ENCODE measurements around the gene HSPA14.

HSPA14 gene

DNA sequence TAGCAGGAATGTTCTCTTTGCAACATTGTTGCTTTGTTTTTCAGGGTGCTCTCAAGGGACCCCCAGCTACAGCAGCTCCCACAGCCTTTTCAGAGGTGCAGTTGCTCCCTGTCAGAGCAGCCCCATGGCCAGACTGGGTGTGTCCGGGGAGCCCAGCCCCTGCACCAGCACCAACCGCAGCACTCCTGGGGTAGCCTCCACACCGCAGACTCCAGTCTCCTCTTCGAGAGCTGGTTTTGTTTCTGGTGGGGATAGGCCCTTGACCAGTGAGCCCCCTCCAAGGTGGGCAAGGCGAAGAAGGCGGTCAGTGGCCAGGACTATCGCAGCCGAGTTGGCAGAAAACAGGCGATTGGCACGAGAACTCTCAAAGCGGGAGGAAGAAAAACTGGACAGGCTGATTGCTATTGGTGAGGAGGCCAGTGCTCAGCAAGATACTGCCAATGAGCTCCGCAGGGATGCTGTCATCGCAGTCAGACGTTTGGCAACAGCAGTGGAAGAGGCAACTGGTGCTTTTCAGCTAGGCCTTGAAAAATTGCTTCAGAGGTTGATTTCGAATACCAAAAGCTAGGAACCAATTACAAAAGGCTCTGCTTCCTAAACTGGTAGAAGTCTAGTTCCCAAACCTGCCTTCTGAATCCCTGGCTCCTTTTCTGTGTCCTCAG is 5.4 kb downstream of the HSPA14 start:
- no peak overlapping the region for H3K4me3 ChIP-seq (ENCODE audit: low read depth, low read length)
- TF ChIP-seq, protein P1, sequence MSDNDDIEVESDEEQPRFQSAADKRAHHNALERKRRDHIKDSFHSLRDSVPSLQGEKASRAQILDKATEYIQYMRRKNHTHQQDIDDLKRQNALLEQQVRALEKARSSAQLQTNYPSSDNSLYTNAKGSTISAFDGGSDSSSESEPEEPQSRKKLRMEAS (IDR thresholded peaks at IDR 0.05; ENCODE audit: low read depth, low read length), result no peak
- TF ChIP-seq MYC (IDR thresholded peaks at IDR 0.05; ENCODE audit: low read depth, low read length) (no peak), POLR2A (IDR thresholded peaks at IDR 0.05; ENCODE audit: extremely low read depth, insufficient read length) (no peak)
- TF ChIP-seq, protein P2, sequence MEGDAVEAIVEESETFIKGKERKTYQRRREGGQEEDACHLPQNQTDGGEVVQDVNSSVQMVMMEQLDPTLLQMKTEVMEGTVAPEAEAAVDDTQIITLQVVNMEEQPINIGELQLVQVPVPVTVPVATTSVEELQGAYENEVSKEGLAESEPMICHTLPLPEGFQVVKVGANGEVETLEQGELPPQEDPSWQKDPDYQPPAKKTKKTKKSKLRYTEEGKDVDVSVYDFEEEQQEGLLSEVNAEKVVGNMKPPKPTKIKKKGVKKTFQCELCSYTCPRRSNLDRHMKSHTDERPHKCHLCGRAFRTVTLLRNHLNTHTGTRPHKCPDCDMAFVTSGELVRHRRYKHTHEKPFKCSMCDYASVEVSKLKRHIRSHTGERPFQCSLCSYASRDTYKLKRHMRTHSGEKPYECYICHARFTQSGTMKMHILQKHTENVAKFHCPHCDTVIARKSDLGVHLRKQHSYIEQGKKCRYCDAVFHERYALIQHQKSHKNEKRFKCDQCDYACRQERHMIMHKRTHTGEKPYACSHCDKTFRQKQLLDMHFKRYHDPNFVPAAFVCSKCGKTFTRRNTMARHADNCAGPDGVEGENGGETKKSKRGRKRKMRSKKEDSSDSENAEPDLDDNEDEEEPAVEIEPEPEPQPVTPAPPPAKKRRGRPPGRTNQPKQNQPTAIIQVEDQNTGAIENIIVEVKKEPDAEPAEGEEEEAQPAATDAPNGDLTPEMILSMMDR (IDR thresholded peaks at IDR 0.05; ENCODE audit: low read depth, low read length), result no peak
- DNase-seq (ENCODE audit: low read depth), result no peak

DNA sequence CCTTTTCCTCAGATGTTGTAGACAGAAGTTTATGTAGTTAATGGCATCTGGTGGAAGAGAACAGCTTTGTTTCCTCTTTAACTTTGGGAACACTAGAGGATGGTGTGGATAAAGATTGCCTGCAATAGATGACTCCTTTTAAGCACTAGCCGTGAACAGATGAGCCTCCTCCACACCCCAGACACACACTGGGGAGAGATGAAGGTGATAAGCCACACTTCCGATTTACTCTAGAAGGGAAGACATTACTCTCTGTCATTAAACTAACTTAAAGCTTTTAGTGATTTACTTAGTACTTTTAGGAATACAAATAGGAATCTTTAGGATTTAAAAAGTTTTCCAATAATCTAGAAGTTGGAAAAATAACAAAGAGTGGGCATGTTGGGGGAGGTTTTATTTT is 6.8 kb downstream of the HSPA14 start:
- no peak for TF ChIP-seq MYC (IDR thresholded peaks at IDR 0.05; ENCODE audit: low read depth, low read length)
- TF ChIP-seq, protein P2 (IDR thresholded peaks at IDR 0.05; ENCODE audit: low read depth, low read length), result no peak
- TF ChIP-seq POLR2A (IDR thresholded peaks at IDR 0.05; ENCODE audit: extremely low read depth, insufficient read length), result no peak
- TF ChIP-seq, protein P1 (IDR thresholded peaks at IDR 0.05; ENCODE audit: low read depth, low read length), result no peak
- DNase-seq (ENCODE audit: low read depth), result no peak
- H3K4me3 ChIP-seq (ENCODE audit: low read depth, low read length), result no peak overlapping the region

DNA sequence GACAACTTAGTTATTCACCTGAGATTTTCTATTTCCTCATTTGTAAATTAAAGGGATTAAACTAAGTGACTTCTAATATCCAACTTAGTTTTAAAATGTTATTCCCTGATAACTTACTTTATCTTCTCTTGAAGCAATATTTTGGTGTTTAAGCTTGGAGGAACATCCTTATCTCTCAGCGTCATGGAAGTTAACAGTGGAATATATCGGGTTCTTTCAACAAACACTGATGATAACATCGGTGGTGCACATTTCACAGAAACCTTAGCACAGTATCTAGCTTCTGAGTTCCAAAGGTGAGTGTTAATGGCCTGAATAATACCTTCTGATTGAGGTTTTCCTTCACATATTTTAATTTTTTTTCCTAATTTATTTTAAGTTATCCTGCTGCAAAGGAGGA is 14.1 kb downstream of the HSPA14 start:
- TF ChIP-seq, protein P2 (IDR thresholded peaks at IDR 0.05; ENCODE audit: low read depth, low read length), result no peak
- TF ChIP-seq, protein P1 (IDR thresholded peaks at IDR 0.05; ENCODE audit: low read depth, low read length), result no peak
- no peak for TF ChIP-seq MYC (IDR thresholded peaks at IDR 0.05; ENCODE audit: low read depth, low read length)
- no peak for TF ChIP-seq POLR2A (IDR thresholded peaks at IDR 0.05; ENCODE audit: extremely low read depth, insufficient read length)
- DNase-seq (ENCODE audit: low read depth), result no peak
- no peak overlapping the region for H3K4me3 ChIP-seq (ENCODE audit: low read depth, low read length)

DNA sequence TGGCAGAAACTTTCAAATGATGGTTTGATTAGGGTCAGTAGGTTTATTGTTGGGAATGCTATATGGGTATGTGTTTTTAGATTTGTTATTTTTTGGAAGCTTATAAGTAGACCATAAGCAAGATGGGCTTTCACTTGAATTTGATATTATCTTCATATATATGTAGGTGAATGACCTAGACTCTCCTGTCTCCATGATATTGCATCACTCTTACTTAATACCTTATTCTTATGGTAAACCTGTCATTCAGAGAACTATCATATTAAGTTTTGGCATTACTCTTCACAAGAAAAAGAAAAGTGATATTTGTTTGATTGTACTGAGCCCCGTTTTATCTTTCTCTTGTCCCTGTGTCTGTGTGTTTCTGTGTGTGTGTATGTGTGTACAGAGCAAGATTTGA is 17.3 kb downstream of the HSPA14 start:
- TF ChIP-seq, protein P2 (IDR thresholded peaks at IDR 0.05; ENCODE audit: low read depth, low read length), result no peak
- TF ChIP-seq, protein P1 (IDR thresholded peaks at IDR 0.05; ENCODE audit: low read depth, low read length), result no peak
- TF ChIP-seq POLR2A (IDR thresholded peaks at IDR 0.05; ENCODE audit: extremely low read depth, insufficient read length) (no peak), MYC (IDR thresholded peaks at IDR 0.05; ENCODE audit: low read depth, low read length) (no peak)
- no peak for DNase-seq (ENCODE audit: low read depth)
- H3K4me3 ChIP-seq (ENCODE audit: low read depth, low read length), result no peak overlapping the region

DNA sequence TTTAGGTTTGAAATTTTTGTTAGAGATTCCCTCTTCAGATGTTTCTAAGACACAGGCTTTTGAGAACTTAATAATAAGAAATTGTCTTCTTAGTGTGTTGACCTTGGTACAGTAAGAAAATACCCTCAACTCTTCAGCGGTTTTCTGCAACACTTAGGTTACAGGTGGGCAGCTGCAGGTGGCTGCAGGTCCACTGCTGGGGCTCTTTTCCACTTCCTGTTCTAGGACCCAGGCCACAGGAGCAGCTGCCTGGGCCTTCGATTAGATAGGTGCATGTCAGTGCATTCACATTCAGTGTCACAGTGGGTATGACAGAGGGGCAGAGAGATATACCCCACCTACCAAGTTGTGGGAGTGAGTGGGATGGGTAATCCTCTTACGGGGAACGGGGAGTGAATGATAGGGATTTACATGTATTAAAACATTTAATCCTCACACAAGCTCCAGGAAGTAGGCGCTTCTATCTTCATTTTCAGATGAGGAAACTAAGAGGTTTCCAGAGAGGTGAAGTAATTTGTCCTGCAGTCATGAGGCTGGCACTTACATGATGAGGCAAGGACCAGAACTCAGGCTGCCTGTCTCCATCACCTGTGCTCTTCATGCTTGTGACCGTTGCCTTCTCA is 20.3 kb downstream of the HSPA14 start:
- TF ChIP-seq POLR2A (IDR thresholded peaks at IDR 0.05; ENCODE audit: extremely low read depth, insufficient read length) (no peak), MYC (IDR thresholded peaks at IDR 0.05; ENCODE audit: low read depth, low read length) (no peak)
- TF ChIP-seq, protein P1 (IDR thresholded peaks at IDR 0.05; ENCODE audit: low read depth, low read length), result no peak
- TF ChIP-seq, protein P2 (IDR thresholded peaks at IDR 0.05; ENCODE audit: low read depth, low read length), result no peak

More for the DNA sequence above, 20.3 kb downstream of the HSPA14 start:
- H3K4me3 ChIP-seq (ENCODE audit: low read depth, low read length), result no peak overlapping the region
- DNase-seq (ENCODE audit: low read depth), result no peak
